NCI-H69 (cell line): ENCODE measurements around the gene CTDSPL2.
"Not testable (repeated sequence)": the region's sequence is repeated elsewhere in the genome, so short reads cannot be mapped to it uniquely, and the experiment has no call there.

Experiments
- DNase-seq: peaks from one replicate; lab custom pipeline; 2025; lab: John Stamatoyannopoulos, UW

The CTDSPL2 gene

DNA sequence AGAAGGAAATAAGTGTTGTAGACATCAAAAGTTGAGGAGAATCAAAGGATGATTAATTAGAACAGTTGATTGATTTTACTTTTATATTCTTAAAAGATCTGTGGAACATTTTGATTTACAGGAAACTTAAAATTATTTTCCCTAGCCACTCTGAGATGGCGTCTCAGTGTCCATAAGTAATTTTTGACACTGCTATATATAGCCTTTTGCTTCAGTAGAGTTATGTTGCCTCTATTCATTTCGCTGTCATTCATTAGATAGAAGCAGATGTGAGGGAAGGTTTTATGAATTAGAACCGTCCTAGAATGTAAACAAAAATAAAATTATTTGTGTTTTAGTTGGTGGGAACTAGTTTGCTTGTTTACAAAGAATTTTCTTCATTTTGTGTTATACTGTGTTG, 58.5 kb downstream of the CTDSPL2 start:
- DNase-seq: no peak

DNA sequence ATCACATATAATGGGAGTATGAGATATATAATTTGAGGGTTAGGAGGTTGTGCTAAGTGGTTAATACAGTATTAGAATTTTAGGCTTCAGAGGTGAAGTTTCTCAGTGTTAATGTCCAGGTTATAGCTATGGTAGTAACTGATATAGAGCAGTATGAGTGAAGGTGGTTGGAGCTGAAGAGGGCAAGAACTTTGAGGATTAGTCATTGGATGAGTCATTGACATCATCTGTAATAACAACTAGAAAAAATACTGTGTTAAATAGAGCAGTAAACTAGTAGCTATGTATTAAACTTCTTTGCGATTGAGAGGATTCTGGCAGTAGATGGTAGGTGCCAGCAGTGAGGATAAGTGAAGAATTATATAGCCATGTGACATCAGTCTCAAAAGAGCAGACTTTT, 62.0 kb downstream of the CTDSPL2 start:
- no peak for DNase-seq

DNA sequence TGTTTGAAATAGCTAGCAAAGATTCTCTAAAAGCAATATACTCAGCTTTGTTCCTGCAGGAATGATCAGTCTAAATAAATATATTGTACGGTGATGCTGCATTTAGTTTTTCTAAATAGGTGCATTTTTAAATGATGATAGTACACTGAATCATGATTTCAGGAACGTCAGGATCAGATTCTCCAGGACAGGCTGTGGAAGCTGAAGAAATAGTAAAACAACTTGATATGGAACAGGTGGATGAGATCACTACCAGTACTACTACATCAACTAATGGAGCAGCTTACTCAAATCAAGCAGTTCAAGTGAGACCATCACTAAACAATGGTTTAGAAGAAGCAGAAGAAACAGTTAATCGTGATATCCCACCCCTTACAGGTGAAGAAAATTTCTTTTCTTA, 63.2 kb downstream of the CTDSPL2 start:
- no peak for DNase-seq

DNA sequence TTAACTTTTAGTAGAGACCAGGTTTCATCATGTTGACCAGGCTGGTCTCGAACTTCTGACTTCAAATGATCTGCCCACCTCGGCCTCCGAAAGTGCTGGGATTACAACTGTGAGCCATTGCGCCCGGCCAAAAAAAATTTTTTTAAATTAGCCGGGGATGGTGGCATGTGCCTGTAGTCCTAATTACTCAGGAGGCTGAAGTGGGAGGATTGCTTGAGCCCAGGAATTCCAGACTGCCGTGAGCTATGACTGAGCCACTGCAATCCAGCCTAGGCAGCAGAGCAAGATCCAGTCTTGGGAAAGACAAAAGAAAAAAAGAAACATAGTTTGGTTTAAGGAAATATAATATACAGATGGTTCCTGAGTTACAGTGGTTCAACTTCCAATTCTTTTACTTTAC, 64.6 kb downstream of the CTDSPL2 start:
- DNase-seq: no peak

DNA sequence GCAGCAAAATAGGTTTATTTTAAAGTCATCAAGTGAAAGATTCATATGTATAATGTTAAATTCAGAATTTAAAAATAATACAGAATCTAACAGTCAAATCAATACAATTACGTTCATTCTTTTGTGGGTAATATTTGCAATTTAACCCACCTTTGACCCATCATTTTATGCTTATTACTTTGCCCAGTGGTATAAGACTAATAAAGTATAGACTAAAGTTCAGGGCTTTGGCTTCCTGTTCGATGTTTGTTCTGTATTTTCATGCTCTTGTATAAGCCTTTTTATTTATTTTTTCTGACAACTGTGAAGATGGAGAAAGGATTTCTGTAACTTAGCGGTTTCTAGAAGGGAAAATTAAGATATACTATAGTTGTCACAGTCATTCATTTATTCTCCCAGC, 65.2 kb downstream of the CTDSPL2 start:
- no peak for DNase-seq

DNA sequence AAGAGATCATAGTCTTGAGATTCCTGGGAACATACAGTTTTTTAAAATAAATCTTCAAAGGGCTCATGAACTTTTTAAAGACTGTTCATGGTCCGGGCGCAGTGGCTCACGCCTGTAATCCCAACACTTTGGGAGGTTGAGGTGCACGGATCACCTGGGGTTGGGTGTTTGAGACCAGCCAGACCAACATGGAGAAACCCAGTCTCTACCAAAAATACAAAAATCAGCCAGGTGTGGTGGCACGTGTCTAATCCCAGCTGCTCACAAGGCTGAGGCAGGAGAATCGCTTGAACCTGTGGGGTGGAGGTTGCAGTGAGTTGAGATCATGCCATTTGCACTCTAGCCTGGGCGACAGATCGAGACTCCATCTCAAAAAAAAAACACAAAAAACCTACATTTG, 68.1 kb downstream of the CTDSPL2 start:
- no peak for DNase-seq

DNA sequence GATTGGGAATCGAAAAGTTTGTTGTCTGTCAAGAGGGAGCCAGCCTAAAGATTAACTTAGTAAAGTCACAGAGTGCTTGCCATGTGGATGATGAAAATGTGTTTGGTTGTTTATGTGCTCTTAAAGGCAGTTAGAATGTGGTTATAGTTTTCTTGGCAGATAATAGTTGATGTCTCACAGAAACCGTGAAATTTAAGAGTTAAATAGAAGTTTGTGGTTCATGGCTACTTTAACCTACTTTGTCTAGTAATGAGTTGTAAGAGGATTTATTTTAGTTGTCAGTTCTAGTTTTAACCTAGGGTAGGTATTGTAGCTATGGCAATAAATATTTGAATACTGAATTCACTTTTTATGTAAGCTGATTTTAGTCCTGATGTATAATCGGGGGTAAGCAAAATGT, 73.1 kb downstream of the CTDSPL2 start:
- no peak for DNase-seq

DNA sequence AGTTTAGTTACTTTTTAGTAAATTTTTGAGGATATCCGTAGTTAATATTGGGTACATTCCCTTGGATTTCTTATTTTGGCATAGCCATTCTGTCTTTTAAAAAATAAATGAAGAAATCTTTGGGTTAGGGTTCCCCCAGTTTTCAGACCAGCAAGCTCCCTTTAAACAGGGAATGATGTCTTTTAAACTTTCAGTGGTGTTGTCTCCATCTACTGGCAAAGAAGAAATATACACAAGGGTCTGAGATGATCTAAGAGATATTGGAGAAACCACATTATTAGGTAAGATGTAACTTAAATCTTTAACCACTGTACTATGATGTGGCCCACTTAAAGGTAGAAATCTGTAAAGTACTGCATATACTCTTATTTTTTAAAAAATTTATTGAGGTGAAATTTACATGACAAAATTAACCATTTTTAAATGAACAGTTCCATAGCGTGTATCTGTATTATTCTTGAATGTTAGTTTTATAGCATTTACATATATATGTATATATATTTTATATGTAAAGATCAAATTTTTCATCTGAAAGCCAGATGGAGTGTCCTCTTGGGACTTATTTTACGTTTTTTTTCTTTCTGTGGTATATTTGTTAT, 74.4 kb downstream of the CTDSPL2 start:
- DNase-seq: peak; percentile 50

DNA sequence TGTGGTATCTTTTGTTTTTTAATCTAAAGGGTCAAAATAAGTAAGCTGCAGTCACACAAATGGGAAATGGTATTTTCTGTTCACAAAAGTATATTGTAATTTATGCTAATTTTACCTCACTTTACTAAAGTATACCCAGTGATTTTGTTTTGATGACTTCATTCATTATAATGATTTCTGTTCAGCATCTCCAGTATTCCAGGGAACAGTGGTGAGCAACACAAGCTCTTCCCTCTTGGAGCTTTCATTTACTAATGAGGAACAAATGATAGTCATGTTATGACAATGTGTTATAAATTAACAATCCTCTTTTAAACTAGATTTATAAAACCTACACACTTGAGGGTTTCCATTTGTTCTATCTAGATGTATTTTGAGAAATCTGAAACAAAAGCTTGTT, 89.0 kb downstream of the CTDSPL2 start:
- no peak for DNase-seq

DNA sequence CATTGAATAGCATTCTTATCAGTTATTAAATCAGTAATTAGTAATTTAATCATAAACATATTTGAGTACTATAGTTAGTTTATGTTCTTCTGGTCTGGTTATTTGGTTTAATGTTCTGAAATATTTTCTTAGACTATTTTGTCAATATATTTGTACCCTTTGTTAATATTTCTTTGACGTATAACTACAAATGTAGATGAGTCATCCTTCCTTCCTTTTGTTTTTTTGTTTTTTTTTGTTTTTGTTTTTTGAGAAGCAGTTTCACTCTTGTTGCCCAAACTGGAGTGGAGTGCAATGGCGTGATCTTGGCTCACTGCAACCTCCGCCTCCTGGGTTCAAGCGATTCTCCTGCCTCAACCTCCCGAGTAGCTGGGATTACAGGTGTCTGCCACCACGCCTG, 92.1 kb downstream of the CTDSPL2 start:
- no peak for DNase-seq

DNA sequence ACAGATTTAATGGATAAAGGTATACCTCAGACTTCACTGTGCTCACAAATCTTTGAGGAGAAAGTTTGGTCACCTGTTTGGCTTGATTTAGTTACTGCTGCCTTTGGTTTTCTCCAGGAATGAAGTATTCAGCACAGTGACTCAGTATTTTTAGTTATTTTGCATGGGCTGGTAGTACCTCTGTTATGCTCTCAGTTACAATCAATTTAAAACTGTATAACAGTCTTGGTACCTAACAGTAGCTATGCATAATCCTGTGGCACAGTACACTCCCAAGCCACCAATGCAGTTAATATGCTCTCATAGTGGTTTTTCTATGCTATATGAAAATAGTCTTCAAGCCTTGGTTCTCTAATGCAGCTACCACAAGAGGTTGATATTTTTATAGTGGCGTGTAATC, 97.6 kb downstream of the CTDSPL2 start:
- no peak for DNase-seq

DNA sequence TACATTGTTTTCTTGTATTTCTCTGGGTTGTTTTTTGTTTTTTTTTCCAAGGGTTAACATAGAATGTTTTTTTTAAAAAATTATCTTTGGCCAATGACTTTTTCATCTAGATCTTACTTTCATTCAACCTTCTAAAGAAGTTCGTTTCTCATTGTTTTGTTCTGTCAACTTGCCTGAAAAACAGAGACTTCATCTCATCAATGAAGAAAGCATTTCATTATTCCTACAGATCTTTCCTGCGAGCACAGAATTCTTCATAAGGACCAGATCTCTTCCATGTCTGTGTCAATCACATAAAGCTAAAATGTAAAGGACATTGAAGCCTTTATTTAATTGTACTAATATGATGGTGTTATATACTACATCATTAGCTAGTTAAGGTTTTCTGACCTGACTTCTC, 99.8 kb downstream of the CTDSPL2 start:
- DNase-seq: no peak

DNA sequence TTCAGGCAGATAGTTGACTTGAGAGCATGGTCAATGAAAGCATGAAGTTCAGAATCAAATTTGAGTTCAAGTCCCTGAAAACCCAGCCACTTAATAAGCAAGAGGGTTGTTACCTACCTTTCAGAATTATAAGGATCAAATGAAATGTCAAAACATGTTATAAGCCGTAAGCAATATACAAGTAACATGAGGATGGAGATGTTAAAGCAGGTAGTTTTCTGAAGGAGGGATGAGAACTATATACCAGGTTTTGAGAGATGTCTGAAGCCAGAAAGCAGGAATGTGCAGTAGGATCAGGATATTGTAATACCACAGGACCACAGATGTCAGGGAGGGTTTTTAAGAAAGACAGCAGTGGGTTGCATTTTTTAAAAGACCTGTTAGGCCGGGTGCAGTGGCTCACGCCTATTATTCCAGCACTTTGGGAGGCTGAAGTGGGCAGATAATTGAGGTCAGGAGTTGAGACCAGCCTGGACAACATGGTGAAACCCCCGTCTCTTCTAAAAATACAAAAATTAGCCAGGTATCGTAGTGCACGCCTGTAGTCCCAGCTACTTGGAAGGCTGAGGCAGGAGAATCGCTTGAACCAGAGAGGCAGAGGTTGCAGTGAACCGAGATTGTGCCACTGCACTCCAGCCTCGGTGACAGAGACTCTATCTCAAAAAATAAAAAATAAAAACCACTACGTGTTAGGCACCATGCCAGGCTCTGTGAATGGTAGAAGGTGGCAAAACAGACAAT, 102.6 kb downstream of the CTDSPL2 start:
- DNase-seq: peak; percentile 23

DNA sequence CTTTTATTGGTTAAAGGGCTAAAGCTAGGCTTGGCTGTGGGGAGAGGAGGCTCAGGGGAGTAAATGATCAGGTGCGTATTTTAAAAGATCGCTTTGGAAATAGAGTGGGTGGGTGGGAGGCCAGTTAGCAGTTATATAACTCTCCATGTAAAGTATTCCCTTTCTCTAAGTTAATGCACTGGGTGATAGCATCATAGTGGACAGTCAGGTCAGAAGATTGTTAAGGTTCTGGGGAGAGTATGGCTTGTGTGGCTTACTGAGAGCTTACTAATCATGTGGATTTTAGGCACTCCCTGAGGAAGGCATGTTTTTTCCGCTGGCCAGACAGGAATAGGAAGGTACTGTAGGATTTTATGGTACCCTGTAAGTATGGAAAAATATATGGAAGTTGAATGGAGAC, 103.2 kb downstream of the CTDSPL2 start:
- no peak for DNase-seq

DNA sequence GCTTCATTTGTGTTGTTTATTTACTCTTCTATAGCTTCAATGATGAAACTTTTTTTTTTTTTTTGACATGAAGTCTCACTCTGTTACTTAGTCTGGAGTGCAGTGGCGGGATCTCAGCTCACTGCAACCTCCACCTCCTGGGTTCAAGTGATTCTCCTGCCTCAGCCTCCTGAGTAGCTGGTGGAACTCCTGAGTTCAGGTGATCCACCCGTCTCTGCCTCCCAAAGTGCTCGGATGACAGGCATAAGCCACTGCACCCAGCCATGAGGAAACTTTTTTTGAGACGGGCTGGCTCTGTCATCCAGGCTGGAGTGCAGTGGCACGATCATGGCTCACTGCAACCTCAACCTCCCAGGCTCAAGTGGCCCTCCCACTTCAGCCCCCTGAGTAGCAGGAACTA, 104.8 kb downstream of the CTDSPL2 start:
- DNase-seq: not testable (repeated sequence)

DNA sequence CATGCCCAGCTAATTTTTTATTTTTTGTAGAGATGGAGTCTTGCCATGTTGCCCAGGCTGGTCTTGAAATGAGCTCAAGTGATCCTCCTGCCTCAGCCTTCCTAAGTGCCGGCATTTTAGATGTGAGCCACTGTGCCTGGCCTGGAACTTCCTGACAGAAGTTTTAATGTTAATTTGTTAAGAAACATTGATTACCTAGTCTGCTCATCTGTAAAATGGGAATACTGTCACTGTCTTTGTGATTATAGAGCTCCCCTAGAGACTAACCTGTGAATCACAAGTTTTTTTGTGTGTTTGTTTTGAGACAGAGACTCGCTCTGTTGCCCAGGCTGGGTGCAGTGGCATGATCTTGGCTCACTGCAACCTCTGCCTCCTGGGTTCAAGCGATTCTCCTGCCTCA, 105.3 kb downstream of the CTDSPL2 start:
- DNase-seq: peak; percentile 17

DNA sequence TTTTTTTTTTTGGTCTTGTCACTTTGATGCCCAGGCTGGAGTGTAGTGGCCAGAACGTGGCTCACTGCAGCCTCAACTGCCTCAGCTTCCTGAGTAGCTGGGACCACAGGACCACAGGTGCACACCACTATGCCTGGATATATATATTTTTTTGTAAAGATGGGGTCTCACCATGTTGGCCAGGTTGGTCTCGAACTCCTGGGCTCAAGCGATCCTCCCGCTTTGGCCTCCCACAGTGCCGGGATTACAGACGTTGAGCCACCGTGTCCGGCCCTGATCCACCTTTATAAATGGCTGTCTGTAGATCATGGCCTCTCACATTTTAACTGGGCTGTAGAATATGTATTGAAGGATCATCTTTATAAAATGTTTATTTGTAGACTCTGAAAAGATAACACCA, 107.7 kb downstream of the CTDSPL2 start:
- DNase-seq: no peak

DNA sequence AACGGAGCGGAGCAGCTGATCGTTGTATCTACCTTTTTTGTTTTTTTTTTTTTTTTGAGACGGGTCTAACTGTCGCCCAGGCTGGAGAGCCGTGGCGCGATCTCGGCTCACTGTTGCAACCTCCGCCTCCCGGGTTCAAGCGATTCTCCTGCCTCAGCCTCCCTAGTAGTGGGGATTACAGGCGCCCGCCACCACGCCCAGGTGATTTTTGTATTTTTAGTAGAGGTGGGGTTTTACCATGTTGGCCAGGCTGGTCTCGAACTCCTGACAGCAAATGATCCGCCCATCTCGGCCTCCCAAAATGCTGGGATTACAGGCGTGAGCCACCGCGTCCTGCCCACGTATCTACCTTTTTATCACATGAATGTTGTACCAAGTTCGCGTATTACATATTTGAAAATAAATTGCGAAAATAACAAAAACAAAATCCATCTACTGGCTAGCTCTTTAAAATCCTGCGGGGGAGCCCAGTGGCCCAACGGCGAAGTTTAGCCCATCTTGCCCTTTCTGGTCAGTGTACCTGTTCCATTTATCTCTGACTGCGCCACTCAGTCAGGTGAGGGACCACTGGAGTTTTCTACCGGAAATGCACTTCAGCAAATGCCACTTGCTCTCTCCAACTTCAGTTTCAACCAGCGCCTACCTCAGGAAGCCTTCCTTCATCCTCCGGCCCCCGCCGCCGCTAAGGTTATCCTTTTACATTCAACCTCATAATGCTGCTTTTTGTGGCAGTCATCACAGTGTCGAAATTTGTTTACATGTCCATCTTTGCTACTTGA, 108.3 kb downstream of the CTDSPL2 start:
- DNase-seq: peak; percentile 69

DNA sequence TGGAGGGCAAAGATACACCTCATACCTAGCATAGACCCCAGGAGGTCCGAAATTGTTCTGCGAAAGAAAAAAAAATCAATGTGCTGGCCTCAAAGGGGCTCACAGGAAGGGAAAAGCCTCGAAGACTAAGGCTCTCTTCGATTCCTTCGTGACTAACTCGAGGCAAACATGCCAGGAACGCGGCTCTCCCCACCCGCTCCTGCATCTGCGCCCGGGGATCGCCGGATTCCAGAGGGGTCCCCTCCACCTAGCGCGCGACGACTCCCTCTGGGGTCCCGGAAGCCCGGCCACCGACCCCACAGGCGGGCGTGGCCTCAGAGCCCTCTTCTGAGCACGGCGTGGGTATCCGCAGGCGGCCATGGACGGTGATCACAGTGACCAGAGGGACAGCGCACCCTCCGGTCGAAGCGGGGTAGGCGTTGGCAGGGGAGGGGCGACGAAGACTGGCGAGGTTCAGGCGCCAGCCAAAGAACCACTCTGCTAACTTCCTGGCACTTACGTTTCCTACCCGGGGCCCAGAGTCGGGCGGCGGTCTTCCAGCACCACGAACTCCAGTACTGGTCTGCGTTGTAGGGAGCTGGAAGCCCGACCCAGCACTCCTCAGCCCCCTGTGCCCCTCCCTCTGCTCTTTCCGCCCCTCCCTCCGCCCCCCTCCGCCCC, 109.0 kb downstream of the CTDSPL2 start:
- peak; percentile 96 for DNase-seq

DNA sequence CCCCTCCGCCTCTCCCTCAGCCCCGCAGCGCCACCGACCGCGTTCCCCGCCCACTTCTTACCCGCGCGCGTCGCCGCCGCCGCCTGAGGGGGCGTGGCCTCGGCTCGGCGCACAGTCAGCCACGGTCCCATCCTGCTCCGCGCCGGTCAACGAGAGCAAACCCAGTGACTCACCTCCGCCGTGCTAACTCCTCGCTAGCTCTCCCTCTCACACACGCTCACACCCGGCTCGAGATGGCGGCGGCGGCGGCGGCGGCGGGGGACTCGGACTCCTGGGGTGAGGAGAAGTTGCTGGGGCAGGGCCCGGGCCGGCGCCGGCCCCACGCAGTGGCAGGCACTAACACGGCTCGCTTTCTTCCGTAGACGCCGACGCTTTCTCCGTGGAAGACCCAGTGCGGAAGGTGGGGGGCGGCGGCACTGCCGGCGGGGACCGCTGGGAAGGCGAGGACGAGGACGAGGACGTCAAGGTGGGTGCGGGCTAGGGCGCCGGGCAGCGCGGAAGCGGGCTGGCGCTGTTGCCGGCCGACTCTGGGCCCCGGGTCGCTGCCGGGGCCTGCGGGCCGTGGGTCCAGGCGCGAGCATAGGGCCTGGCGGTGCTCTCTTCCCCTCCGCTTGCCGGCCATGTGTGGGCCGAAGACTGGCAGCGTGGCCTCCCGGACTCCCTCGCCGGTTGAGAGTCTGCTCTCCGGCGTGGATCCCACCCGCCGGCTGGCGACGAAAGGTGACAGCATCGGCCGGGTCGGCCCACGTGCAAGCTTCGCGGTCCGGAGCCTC, 109.7 kb downstream of the CTDSPL2 start, which contains the start of gene EIF3J:
Gene EIF3J, plus strand, starts transcription at position 186 of the 773 bp plus-strand sequence. Its CDS starts 48 bp downstream, at position 234.
- DNase-seq: peak; percentile 98

DNA sequence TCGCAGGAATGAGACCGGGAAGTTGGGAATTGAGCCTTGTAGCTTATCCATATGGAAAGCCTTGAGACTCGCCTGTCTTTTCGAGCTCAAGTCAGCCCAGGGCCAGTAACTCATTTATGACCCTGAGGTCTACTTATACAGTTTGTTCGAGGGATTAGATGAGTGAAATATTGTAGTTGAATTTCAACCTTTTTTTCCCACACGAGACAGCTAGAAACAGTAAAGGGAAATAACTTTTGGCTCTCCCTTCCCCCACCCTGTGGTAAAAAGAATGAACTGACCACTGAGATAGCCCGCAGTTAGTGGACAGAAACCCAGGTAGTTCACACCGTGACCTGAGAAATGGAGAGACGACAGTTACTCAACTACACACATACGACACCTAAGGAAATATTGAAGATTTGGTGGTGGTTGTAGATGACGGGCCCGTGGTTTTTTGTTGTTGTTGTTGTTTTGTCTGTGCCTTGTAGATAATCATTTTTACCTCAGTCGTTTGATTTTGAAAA, 110.4 kb downstream of the CTDSPL2 start:
- DNase-seq: peak; percentile 66
